Lung (tissue), 12 donors: ENCODE data around the gene CAMK1D. TPM values are rescaled to one million over a fixed set of nuclear protein-coding genes. Genes with fewer than 3 reads are reported as not detected.

Source experiments
- ATAC-seq: fragments of 200-7000 bp; cut with Tn5 transposase; one replicate; pipeline ENCODE4 v1.9.1; 2020; ENCODE audit warnings: moderate number of reproducible peaks; ENCODE audit not compliant: insufficient read depth, low FRiP score
- DNase-seq, 3 donors: peaks; one replicate each; pipeline ENCODE4 v3.0.0-alpha.2; 2013 to 2017
- H3K27ac ChIP-seq, 2 donors: one replicate each; pipeline ENCODE4 v1.5.1; 2013; ENCODE audit warnings: mild to moderate bottlenecking in 2 of 2, moderate library complexity in 2 of 2, control low read depth in 1 of 2, inconsistent platforms in 1 of 2, low read depth in 1 of 2, low read length in 1 of 2
- H3K27me3 ChIP-seq, 3 donors: one replicate each; pipeline ENCODE4 v1.5.1; 2013; ENCODE audit warnings: low read length in 2 of 3; ENCODE audit not compliant: control insufficient read depth in 3 of 3, insufficient read depth in 3 of 3
- H3K36me3 ChIP-seq, 4 donors: one replicate each; pipeline ENCODE4 v1.5.1; 2013; ENCODE audit warnings: low read length in 4 of 4, mild to moderate bottlenecking in 1 of 4, moderate library complexity in 1 of 4; ENCODE audit not compliant: control insufficient read depth in 4 of 4, insufficient read depth in 4 of 4
- H3K4me1 ChIP-seq, 5 donors: one replicate each; pipeline ENCODE4 v1.5.1; 2013; ENCODE audit warnings: low read length in 5 of 5, mild to moderate bottlenecking in 2 of 5, moderate library complexity in 1 of 5; ENCODE audit not compliant: control insufficient read depth in 5 of 5, insufficient read depth in 5 of 5
- H3K4me3 ChIP-seq: one replicate; pipeline ENCODE4 v1.5.1; 2013; ENCODE audit warnings: mild to moderate bottlenecking, control low read depth, moderate library complexity
- H3K9ac ChIP-seq, 2 donors: one replicate each; pipeline ENCODE4 v1.5.1; 2013; ENCODE audit warnings: low read length in 2 of 2, control low read depth in 1 of 2; ENCODE audit not compliant: insufficient read depth in 1 of 2
- H3K9me3 ChIP-seq, 4 donors: one replicate each; pipeline ENCODE4 v1.5.1; 2013; ENCODE audit warnings: low read length in 3 of 4, mild to moderate bottlenecking in 1 of 4, moderate library complexity in 1 of 4; ENCODE audit not compliant: control insufficient read depth in 4 of 4, insufficient read depth in 3 of 4
- WGBS, 2 donors: extraction: QIAGEN DNeasy Blood & Tissue Kit; methylation state at CpG; one replicate each; pipeline ENCODE4 v1.1.7; 2013; 5-methylcytosine and 5-hydroxymethylcytosine counted together
- polyA plus RNA-seq, 2 donors: library from polyadenylated mRNA; stranded (reverse); fragments of 200-250 nt; gene quantifications; one replicate each; pipeline ENCODE4 v1.2.1, GENCODE V29; 2013
- total RNA-seq, 2 donors: library from RNA; depleted of rRNA in 1 of 2; stranded (reverse); fragments of >200 nt in 1 of 2; gene quantifications; one replicate each; pipeline ENCODE4 v1.2.1, GENCODE V29; 2014 to 2021
- TF ChIP-seq, protein P1 (sequence below): IDR thresholded peaks from 2 replicates; pipeline ENCODE4 v1.5.1; 2012; ENCODE audit warnings: mild to moderate bottlenecking; ENCODE audit errors: control extremely low read depth, extremely low read depth
- donor health status: control.
- donor health status: control.
- donor health status: Bipolar disorder and iron deficiency.
- donor health status: healthy.
- donor health status: DM: yes; HTN: yes; CAD: no.

CAMK1D gene
- total and polyA plus RNA-seq, 4 donors = 3.2 to 37.4 (median 7.0) TPM

GRCh38 chr10:12710157-12710556 lies 360.8 kb downstream of the CAMK1D start:
- H3K9ac ChIP-seq = no peak overlapping the region
- 89 to 92% methylated on average over 8 of the region's 8 CpGs for WGBS, 2 donors
- peaks cover 4 to 8% (median 5%) of the 10 kb centered on the region in 5 donors for H3K4me1 ChIP-seq
- no peak overlapping the region for H3K27ac ChIP-seq
- TF ChIP-seq, protein P1, sequence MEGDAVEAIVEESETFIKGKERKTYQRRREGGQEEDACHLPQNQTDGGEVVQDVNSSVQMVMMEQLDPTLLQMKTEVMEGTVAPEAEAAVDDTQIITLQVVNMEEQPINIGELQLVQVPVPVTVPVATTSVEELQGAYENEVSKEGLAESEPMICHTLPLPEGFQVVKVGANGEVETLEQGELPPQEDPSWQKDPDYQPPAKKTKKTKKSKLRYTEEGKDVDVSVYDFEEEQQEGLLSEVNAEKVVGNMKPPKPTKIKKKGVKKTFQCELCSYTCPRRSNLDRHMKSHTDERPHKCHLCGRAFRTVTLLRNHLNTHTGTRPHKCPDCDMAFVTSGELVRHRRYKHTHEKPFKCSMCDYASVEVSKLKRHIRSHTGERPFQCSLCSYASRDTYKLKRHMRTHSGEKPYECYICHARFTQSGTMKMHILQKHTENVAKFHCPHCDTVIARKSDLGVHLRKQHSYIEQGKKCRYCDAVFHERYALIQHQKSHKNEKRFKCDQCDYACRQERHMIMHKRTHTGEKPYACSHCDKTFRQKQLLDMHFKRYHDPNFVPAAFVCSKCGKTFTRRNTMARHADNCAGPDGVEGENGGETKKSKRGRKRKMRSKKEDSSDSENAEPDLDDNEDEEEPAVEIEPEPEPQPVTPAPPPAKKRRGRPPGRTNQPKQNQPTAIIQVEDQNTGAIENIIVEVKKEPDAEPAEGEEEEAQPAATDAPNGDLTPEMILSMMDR = no peak
- no peak overlapping the region for H3K4me3 ChIP-seq
- H3K36me3 ChIP-seq = no peaks in the 10 kb centered on the region
- DNase-seq (no peak), ATAC-seq (no peak)
- H3K9me3 ChIP-seq = no peaks in the 10 kb centered on the region
- peaks cover 0 to 55% (median 2%) of the 10 kb centered on the region in 3 donors for H3K27me3 ChIP-seq

DNA sequence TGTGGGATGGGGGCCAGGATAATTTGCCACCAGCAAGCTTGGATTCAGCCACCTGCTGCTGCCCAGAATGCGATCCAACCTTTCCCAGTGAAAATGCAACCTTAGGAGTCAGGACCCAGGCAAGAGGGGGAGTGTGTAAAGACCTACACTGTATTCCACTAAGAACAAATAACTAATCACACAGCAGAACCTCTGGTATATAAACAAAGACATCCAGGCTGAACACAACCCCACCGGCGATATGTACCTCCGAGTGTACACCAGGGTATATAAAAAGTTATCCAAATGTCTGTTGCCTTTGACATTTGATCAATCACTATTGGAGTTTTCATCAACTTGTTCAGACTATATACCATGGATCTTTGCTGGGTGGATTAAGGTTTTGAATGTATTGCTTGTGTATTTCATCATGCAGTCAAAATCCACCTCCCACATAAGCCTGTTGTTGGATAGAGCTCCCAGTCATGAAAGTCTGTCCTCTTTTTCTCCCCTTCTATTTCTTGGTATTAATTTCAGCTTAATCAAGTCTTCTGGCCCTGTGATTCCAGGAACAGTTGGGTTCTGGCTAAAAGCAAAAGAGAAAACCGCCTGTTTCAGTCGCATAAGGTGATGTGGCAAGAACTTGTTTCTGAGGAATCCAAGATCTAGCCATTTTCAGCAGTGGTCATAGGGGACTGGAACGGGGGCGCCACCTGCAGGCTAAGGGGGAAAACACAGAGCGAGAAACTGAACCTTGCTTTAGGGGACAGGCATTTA lies 361.4 kb downstream of the CAMK1D start:
- Histone ChIP-seq H3K4me3 (no peak overlapping the region), H3K36me3 (no peaks in the 10 kb centered on the region), H3K27ac (no peak overlapping the region)

DNA sequence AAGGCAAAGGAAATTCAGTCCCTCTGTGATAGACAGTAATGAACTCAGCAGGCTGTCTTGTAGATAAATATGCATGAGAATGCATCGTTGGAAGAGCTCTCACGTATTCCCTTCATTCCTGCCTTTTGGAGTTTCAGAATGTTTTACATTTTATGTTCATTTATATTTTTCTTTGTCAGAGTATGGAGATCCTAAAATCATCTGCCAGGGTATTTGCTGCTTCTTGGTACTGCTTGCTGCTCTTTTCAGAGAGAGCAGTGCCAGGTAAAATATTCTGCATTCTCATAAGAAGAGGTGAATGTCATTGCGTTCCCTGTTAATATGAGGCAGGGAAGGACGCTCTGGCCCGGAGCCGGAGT lies 362.0 kb downstream of the CAMK1D start:
- Histone ChIP-seq H3K9ac (peak overlapping the region in 1 of 2 donors; percentile 4), H3K4me3 (no peak overlapping the region), H3K9me3 (no peaks in the 10 kb centered on the region), H3K27me3 (peaks cover 0 to 46% (median 4%) of the 10 kb centered on the region in 3 donors), H3K36me3 (no peaks in the 10 kb centered on the region), H3K27ac (no peak overlapping the region), H3K4me1 (peaks cover 4 to 8% (median 5%) of the 10 kb centered on the region in 5 donors)
- ATAC-seq (no peak), DNase-seq (no peak)
- WGBS, 2 donors = 70 to 76% methylated on average over 6 of the region's 6 CpGs
- TF ChIP-seq, protein P1 = no peak

More for the DNA sequence above, 361.4 kb downstream of the CAMK1D start:
- TF ChIP-seq, protein P1 = peak; percentile 92
- peaks cover 4 to 8% (median 5%) of the 10 kb centered on the region in 5 donors for H3K4me1 ChIP-seq
- WGBS, 2 donors = 44 to 46% methylated on average over 9 of the region's 9 CpGs
- ATAC-seq = peak; percentile 78
- peak overlapping the region in 1 of 2 donors; percentile 4 for H3K9ac ChIP-seq
- H3K27me3 ChIP-seq = peaks cover 0 to 49% (median 2%) of the 10 kb centered on the region in 3 donors
- peak; percentile 78 to 83 (median 81) for DNase-seq
- H3K9me3 ChIP-seq = no peaks in the 10 kb centered on the region
